GM21723 (cell line): ENCODE data around the gene AP1S1.
"Not testable (repeated sequence)": the region's sequence is repeated elsewhere in the genome, so short reads cannot be mapped to it uniquely, and the experiment has no call there.

Experiments
- ATAC-seq: cut with Tn5 transposase; IDR thresholded peaks from one replicate; pipeline ENCODE4 v1.9.1; 2021; ENCODE audit warnings: mild to moderate bottlenecking, moderate library complexity; ENCODE audit not compliant: unreplicated experiment

Gene AP1S1

GRCh38 chr7:101199522-101199921 lies 45.2 kb downstream of the AP1S1 start:
- not testable (repeated sequence) for ATAC-seq

GRCh38 chr7:101200504-101200861 lies 46.2 kb downstream of the AP1S1 start:
- ATAC-seq, result no peak

GRCh38 chr7:101200862-101201599 lies 46.8 kb downstream of the AP1S1 start, which contains the start of gene MOGAT3:
MOGAT3 (minus strand) TSS chr7:101201036; CDS start chr7:101200854, 182 bp downstream.
- no peak for ATAC-seq

GRCh38 chr7:101201695-101202602 lies 47.7 kb downstream of the AP1S1 start:
- ATAC-seq, result no peak

- no peak for ATAC-seq
Measured at GRCh38 chr7:101202603-101202918, 48.3 kb downstream of the AP1S1 start.

GRCh38 chr7:101203740-101204738 lies 49.8 kb downstream of the AP1S1 start:
- ATAC-seq, result not testable (repeated sequence)

GRCh38 chr7:101205901-101206664 lies 51.8 kb downstream of the AP1S1 start:
- ATAC-seq, result no peak

- no peak for ATAC-seq
Measured at GRCh38 chr7:101206665-101207042, 52.4 kb downstream of the AP1S1 start.

- no peak for ATAC-seq
Measured at GRCh38 chr7:101207459-101207858, 53.2 kb downstream of the AP1S1 start.

GRCh38 chr7:101208794-101209193 lies 54.5 kb downstream of the AP1S1 start:
- ATAC-seq, result no peak

GRCh38 chr7:101210143-101210542 lies 55.9 kb downstream of the AP1S1 start:
- ATAC-seq, result no peak
